Neural progenitor cell (in vitro differentiated cells): ENCODE data around the gene TRANK1.

Experiments used
- EZH2 ChIP-seq: fragments of 200-600 bp; sonication (generic); IDR thresholded peaks from 2 replicates; pipeline ENCODE4 v1.6.1; 2017; ENCODE audit warnings: antibody characterized with exemption, mild to moderate bottlenecking, moderate library complexity
- EZH2phosphoT487 ChIP-seq: fragments of 200-600 bp; sonication (generic); IDR thresholded peaks from 2 replicates; pipeline ENCODE4 v1.6.1; 2017; ENCODE audit warnings: antibody characterized with exemption
- TF ChIP-seq, protein P1 (sequence below): fragments of 200-600 bp; sonication (generic); IDR thresholded peaks from 2 replicates; pipeline ENCODE4 v1.5.1; 2017; ENCODE audit warnings: antibody characterized with exemption, mild to moderate bottlenecking

GRCh38 chr3:36941658-36942057 lies 3.2 kb downstream of the TRANK1 start:
- TF ChIP-seq, protein P1, sequence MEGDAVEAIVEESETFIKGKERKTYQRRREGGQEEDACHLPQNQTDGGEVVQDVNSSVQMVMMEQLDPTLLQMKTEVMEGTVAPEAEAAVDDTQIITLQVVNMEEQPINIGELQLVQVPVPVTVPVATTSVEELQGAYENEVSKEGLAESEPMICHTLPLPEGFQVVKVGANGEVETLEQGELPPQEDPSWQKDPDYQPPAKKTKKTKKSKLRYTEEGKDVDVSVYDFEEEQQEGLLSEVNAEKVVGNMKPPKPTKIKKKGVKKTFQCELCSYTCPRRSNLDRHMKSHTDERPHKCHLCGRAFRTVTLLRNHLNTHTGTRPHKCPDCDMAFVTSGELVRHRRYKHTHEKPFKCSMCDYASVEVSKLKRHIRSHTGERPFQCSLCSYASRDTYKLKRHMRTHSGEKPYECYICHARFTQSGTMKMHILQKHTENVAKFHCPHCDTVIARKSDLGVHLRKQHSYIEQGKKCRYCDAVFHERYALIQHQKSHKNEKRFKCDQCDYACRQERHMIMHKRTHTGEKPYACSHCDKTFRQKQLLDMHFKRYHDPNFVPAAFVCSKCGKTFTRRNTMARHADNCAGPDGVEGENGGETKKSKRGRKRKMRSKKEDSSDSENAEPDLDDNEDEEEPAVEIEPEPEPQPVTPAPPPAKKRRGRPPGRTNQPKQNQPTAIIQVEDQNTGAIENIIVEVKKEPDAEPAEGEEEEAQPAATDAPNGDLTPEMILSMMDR = no peak
- TF ChIP-seq EZH2 = no peak
- TF ChIP-seq EZH2phosphoT487 = no peak
